Fibroblast of upper back skin (primary cell): Measurements from ENCODE around the gene RPL13A.
A peak's percentile ranks its signal among the peaks of the same experiment; 100 is the strongest.
"Not testable (repeated sequence)": the region's sequence is repeated elsewhere in the genome, so short reads cannot be mapped to it uniquely, and the experiment has no call there.

Experiments used
- DNase-seq: peaks from one replicate; pipeline ENCODE4 v3.0.0-alpha.2; 2013

The RPL13A gene

DNA sequence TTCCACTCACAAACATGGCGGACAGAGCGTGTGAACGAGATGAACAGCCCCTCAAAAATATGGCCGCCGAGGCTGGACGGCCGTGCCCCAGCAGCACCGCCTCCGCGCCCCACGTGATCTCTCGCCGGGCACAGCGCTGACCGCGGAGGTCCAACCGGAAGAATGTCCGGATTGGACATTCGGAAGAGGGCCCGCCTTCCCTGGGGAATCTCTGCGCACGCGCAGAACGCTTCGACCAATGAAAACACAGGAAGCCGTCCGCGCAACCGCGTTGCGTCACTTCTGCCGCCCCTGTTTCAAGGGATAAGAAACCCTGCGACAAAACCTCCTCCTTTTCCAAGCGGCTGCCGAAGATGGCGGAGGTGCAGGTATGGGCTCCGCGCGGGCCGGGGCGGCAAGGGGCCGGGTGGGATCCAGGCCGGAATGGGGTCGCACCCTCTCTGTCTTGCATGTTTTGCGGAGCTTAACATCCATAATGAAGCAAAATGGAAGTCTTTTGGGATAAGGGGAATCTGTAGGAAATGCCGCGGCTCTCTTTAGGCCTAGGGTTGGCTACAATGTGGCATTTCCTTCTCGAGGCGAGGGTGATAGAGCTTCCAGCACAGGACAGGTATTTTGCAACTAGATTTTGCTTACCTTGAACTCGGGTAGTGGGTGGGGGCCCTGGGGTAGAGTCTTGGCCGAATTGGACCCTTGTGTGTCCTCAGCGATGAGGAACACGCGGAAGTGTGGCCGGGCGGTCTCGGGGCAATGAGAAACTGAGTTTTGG is at the start of gene RPL13A:
RPL13A (plus strand) TSS at position 332 of the 769 bp plus-strand sequence; CDS start at position 354, 22 bp downstream.
- peak; percentile 99 for DNase-seq

DNA sequence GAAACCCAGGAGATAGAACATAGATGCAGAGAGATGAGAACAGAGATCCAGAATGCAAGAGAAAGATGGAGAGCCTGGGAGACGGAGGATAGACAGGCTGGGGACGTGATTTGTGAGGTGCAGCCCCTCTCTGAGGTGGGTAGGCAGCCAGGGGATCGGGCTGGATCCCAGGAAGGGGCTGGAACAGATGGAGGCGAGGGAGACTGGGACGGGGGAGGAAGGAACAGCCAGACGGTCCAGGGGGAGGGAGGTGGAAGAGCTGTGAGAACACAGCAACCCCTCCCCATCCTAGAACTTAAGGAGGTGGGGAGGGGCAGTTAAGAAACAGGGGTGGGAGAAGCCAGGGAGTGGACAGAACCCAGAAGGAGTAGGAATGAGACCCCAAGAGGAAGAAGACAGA is 49.1 kb upstream of the RPL13A start:
- DNase-seq, result no peak

DNA sequence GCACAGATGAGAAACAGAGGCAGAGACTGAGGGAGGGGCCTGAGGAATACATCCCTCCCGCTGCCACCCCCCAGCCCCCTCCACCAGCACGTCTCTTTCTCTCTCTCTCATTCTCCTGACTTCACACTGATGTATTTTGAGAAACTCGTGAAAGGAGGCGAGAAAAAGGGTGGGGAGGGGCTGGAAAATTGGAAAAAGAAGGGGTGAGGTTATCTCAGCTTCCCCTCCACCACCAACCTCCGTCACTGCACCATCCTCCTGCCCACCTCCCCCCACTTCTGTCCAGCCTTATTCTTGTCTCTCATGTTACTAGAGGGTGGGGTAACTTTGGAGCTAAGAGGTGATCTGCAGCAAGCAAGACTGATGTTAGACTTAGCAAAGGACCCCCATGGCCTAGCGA is 47.6 kb upstream of the RPL13A start:
- DNase-seq, result no peak

DNA sequence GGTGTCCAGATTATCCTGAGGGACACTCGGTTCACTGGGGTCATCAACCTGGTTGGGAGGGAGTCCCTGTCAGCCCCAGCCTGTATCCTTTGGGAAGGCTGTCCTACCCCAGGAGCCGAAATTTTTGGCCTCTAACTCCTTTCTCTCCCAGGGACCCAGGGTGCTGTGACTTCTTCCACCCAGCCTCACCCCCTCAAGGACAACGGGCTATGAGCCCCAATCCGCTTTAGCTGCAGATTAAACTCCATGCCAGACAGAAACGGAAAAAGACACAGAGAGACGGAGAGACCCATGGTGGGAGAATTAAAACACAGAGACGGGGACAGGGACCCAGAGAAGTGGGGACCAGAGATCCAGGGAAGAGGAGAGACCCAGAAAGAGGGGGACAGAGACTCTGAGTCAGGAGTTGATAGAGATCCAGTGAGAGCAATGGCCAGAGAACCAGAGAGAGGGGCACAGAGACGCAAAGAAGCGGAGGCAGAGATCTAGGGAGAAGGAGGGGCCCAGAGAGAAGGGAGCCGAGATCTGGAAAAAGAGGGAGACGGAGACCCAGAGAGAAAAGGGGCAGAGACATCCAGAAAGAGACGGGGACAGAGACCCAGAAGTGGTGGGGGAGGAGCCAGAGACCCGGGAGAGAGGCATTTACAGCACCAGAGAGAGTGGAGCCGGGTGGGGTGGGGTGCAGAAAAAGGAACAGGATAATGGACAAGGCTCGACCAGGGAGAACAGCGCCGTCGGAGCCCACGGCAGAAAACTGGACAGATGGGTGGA is 46.8 kb upstream of the RPL13A start:
- DNase-seq, result no peak

DNA sequence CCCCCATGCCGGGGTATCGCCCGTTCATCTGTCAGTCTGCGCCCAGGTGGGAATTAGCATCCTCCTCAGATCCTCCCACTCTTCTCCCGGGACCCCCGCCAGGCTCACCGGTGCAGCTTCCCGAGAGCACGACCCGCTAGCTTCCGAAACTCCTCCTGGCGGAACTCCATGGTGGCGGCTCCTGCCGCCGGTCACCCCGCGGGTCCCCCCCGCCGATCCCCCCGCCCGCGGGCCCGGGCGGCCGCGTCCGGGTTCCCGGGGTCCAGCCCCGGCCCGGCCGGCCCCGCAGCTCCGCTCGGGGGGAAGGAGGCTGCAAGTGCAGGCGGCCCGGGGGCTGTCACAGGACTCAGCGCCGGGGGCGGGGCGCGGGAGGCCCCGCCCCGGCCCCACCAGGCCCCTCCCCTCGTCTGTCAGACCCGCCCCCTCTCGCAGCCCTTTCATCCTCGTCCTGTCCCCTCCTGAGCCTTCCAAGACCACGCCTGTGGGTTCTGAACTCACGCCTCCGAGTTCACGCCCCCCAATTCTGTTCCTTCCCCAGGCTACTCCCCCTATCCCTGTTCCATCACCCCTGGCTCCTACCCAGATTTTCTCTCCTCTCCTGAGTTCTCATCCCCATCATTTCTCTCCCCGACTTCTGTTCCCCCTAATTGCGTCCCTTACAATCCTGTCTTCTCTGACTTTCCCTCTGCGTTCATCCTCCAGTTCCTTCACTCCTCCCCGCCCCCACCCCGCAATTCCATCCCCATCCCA is 46.0 kb upstream of the RPL13A start, which contains the start of gene SLC17A7:
SLC17A7 (minus strand) TSS at position 318 of the 750 bp plus-strand sequence; CDS start at position 170, 148 bp downstream.
- DNase-seq, result no peak

DNA sequence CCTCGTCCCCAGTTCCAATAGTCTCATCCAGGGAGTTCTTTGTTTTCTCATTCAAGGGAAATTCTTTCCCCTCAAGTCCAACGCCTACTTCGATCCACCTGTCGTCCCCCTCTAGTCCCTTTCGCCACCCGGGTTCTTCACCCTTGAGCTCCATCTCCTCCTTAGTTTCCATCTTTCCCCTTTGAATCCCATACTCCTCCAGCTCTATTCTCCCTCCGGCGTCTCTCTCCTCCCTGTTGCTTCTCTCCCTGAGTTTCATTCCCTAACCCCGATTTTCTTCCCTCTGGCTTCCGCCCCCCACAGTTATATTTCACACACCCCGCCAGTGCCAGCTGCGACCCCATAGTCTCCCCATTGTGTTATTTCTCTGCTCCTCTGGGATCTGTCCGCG is 45.5 kb upstream of the RPL13A start:
- no peak for DNase-seq

DNA sequence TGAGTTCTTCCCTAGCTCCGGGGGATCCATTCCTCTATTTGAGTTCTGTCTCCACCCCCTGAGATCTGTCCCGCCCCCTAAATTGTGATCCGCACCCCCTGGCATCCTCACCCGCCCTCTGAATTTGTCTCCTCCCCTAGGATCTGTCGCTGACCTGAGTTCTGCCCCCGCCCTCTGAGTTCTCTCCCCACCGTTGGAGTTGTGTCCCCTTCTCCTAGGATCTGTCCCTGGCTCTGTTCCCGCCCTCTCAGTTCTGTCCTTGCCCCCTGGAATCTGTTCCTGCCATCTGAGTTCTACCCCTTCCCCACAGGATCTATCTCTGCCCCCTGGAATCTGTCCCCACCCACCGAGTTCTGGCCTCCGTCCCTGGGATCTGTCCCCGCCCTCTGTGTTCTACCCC is 45.1 kb upstream of the RPL13A start:
- DNase-seq, result no peak

DNA sequence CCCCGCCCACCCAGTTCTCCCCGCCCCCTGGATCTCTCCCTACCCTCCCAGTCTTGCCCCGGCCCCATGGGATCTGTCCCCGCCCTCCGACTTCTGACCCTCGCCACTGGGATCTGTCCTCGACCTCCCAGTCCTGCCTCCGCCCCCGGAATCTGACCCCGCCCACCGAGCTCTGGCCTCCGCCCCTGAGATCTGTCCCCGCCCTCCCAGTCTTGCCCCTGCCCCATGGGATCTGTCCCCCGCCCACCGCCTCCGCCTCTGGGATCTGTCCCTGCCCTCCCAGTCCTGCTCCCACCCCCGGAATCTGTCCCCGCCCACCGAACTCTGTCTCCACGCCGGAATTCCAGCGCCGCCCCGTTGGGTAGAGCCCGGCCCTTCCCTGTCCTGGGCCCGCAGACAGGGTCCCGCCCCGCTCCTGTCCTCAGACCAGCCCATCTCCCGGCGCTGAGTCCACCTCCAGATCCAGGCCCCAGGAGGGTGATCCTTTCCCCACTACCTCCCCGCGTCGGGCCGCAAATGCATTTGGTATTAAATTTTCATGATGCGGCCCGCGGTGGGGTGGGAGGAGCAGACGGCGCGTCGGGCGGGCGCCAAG is 44.5 kb upstream of the RPL13A start:
- peak; percentile 85 for DNase-seq

DNA sequence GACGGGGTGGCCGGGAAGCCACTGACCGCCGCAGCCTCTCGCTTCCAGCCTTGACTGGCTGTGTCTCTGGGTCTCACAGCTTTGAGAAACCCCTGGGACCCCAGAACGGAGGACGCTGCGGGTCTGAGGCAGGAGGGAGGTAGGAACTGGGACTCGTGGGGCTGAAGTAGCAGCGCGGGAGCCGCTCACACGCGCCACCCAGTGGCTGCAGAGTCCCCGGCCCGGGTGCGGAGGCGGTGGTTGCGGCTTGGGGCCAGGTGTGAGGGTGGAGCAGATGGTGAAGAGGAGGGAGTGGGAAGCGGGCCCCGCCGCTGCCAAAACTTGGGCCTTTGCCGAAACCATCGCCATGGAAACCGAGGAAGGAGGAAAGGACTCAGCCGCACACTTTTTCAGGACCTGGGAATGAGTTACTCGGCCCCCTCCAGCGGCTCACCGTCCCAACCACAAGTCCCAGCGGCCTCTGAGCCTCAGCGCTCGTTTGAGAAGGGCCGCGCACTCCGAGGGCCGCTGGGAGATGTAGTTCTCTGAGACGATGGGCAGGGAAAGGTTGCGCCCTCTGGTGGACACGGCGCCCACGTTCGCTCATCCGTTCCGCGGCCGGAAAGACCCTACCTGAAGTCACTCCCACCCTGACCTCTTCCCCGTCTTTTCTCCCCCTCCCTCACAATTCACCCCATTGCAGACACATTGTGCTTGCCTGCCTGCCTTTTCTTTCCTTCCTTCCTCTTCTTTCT is 43.9 kb upstream of the RPL13A start:
- DNase-seq, result peak; percentile 95

DNA sequence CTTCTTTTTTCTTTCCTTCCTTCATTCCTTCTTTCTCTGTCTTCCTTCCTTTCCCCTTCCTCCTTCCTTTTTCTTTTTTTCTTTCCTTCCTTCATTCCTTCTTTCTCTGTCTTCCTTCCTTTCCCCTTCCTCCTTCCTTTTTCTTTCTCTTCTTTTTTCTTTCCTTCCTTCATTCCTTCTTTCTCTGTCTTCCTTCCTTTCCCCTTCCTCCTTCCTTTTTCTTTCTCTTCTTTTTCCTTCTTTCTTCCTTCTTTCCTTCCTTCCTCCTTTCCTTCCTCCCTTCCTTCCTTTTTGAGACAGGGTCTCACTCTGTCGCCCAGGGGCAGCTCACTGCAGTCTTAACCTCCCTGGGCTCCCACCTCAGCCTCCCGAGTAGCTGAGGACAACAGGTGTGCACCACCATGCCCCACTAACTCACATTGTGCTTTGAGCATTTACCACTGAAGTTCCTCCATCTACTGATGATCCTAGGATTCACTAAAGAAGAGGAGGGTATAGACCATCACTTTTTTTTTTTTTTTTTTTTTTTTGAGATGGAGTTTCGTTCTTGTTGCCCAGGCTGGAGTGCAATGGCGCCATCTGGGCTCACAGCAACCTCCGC is 43.2 kb upstream of the RPL13A start:
- not testable (repeated sequence) for DNase-seq

DNA sequence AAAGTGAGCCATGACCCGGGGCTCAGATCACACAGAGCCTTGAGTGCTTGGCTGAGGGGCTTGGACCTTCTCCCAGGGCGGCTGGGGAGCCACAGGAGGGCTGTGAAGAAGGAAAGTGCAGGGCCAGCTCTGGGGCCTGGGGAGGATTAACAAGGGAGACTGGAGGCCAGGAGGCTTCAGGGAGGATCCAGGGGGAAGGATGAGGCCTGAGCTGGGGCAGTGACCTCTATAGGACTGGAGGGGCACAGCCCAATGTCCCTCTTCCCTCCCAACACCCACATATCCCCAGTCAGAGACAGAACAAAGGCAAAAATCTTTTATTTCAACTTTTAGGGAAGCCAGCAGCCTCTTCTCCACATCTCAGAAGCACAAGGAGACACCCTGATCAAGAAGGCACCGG is 41.4 kb upstream of the RPL13A start:
- no peak for DNase-seq

DNA sequence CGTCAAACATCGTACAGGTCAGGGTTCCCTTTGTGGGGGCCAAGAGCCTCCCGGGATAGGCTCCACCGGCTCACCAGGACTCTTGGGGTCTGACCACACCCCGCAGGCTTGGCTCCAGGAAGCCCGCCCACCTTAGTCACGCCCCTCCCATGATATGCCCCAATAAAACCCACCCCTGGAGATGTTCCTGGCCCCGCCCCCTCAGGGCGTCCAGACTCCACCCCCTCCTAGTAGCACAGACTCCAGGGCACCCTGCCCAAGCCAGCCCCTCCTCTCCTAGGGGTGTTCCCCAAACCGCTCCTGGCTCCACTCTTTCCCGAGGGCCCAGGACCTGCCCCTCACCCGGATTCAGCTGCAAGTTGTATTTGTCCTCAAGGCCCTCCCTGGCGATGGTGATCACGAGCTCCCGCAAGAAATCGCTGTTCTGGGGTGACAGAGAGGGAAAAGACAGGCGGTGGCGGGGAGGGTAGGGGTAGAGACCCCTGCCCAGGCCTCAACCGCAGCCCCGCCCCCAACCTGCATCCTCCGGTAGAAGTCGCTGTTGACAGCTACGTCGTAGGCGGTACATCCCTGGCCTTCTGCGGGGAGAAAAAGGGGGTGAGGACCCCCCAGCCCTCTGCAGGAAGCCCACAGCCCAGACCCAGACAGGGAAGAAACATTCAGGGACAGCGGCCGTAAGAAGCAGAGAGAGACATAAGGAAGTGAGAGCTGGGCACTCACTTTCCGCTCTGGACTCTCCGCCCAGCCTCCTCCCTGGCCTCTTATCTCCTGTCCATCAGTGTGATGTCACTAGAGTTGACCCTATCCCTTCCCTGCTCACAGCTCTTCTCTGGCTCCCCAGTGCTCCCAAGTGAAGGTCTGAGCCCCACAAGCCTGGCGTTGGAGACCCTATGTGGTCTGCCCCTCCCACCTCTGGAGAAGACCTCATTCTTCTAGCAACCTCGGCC is 39.6 kb upstream of the RPL13A start:
- DNase-seq, result peak; percentile 28

DNA sequence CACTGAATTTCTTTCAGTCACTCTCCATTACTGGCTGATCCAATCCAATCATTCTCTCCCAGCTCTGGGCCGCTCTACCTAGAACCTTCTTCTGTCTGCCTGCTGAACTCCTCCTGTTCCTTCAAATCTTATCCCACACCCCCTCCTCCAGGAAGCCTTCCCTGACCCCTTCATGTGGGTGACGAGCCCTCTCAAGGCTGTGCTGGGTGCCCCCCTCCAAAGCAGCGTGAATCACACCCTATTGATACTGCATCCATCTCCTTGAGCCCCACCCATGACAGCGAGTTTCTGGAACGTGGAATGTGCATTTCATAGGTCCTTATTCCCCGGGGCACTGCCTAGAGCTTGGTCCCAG is 39.0 kb upstream of the RPL13A start:
- no peak for DNase-seq

DNA sequence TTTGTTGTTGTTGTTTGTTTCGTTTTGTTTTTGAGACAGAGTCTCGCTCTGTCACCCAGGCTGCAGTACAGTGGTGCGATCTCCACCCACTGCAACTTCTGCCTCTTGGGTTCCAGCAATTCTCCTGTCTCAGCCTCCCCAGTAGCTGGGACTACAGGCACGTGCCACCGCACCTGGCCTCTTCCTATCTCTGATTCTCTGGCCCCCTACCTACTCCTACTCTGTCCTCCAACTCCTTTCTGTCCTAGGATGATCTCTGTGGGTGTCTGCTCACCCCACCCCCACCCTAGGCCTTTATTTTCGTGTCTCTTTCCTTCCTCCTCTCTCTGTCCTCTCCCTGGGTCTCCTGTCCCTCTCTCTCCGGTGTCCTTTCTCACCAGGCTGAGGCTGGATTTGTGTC is 37.0 kb upstream of the RPL13A start:
- DNase-seq, result no peak

DNA sequence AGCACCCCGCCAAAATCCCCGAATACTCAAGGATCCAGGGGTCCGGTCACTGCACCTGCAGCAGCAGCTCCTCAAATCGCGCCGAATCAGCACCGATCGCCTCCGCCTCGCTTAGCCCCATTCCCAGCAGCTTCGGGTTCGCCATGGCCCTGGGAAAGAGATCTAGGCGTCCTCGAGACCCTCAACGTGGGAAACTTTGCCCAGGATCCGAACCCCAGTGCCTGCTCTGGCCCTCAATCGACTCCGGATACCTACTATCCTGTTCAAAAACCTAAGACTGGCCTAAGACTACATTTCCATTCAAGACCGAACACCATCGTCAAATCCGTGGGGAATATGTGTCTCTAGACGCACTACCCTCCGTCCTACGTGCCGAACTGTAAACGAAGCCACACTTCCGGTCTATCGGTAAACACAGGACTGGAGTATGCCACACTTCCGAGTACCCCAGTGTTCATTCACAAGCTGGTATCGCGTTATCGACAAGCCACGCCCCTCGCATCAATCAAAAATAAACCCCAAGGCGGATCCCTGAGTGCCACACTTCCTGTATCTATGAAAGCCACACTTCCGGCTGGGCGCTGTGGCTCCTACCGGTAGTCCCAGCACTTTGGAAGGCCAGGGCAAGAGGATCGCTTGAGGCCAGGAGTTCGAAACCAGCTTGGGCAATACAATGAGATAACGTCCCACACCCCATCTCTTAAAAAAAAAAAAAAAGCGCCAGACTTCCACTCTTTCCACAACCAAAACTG is 35.8 kb upstream of the RPL13A start, which contains the start of gene PIH1D1:
PIH1D1 (minus strand) TSS at position 385 of the 752 bp plus-strand sequence; CDS start at position 145, 240 bp downstream.
- peak; percentile 100 for DNase-seq

DNA sequence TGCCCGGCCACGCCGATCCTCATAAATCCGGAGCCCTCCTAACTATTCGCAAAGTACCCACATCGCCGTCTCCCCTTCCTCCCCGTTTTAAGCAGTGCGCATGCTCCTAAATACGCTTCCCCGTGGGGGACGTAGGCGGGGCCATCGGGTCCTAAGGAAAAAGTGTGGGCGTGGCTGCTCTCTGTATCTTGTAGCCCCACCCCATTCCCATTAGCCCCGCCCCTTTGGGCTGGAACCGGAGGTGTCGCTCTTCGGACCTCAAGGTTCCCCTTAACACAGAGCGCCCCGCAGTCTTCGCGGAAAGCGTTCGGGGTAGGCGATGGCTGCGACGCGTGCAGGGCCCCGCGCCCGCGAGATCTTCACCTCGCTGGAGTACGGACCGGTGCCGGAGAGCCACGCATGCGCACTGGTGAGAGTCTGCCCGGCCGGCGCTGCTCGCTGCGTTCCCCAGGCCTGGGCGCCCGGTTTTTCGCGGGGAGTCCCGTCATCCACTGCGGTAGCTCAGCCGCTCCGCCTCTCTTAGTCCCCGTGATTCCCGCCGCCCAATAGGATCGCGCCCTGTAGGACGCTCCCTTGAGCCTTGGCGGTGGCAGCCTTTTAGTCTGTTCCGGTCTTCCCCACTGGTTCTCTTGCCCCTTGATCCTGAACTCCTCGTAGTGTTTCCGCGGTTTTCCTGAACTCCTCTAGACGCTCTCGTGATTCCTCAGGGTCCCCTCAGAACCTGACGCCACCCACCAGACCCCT is 34.2 kb upstream of the RPL13A start, which contains the start of gene ALDH16A1:
ALDH16A1 (plus strand) TSS at position 213 of the 744 bp plus-strand sequence; CDS start at position 320, 107 bp downstream.
- DNase-seq, result peak; percentile 98

DNA sequence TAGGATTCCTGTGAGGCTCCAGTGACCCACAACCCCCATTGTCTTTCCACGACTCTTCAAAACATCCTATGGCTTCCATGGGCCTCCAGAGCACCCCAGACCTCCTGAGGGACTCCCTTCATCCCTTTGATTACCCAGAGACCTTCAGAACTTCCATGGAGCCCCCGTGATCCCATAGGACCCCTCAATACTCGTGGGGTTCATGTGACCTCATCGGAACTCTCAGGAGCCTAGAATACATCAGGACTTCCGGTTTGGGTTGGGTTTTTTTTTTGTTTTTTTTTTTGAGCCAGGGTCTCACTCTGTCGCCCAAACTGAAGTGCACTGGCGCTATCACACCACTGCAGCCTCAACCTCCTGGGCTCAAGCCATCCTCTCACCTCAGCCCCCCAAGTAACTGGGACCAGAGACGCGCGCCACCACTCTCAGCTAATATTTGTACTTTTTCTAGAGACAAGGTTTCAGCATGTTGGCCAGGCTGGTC is 33.6 kb upstream of the RPL13A start:
- DNase-seq, result no peak

DNA sequence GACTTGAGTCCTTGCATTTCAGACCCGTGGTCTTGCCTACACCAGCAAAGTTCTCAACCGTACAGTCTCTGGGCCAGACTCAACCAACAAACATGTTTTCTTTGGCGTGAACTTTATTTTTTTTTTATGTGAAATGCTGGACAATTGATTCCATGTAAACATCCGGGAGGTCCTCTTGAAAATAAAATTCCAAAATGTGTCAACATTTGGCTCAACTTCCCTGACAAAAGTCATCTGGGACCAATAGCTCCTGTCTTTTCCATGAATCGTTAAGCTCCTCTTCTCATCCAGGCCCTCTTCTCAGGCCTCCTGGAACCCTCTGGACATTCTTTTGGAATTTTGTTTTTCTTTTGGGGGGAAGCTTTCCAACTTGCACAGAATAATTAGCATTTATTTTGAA is 31.6 kb upstream of the RPL13A start:
- DNase-seq, result no peak

DNA sequence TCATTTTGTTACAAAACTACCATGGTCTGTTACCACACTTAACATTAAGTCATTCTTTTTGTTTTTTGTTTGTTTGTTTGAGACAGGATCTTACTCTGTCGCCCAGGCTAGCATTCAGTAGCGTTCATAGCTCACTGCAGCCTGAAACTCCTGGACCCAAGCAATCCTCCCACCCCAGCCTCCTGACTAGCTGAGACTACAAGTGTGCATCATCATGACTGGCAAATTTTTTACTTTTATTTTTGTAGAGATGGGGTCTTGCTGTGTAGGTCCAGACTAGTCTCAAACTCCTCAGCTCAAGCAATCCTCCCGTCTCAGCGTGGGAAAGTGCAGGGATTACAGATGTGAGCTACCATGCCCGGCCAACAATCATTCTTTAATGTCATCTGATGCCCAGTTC is 31.1 kb upstream of the RPL13A start:
- no peak for DNase-seq
